ENCODE data around the gene NPAT.

NPAT gene

GRCh38 chr11:108222574-108223347 lies at the start of gene NPAT, which contains the start of gene ATM:
NPAT (minus strand) TSS chr11:108222638; CDS start chr11:108222536, 102 bp downstream.
ATM (plus strand) TSS chr11:108223067; CDS start chr11:108227625, 4,558 bp downstream.
- peak; percentile 99 for DNase-seq (ENCODE audit: low spot score)

DNA sequence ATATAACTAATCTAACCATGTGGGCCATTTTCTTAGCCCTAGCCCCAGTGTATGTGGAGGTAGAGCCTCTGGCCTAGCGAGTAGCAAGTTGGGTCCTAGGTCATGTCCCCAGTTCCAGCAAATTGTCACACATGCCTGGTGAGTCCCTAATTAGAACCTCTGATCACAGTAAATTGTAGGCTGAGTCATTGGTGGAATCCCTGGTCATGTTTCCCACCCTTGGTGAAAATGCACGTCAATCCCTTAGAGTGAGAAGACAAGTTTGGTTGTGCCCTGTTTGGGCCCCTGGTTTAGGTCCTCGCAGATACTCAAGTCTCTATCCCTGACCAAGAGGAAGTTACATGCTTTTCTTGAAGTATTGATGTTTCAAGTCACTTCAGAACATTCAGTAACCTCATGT lies 47.1 kb upstream of the NPAT start:
- DNase-seq (ENCODE audit: low spot score): no peak

DNA sequence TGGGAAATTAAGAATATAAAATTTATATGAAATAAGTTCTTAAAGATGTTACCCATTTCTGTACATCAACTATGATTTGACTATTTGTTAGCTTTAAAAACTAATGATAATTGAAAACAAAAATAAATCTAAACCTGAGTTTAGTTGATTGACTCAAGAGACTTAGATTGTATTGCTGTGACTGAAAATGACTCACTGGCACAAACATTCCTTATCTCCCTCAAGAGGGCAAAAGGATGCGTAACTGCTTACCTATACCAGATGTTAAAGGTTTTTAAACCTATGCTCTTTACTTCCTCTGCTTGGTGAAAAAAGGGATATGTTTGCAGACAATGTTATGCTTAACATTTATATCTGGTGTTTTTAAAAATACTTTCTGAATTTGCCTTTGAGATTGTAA lies 30.7 kb upstream of the NPAT start:
- DNase-seq (ENCODE audit: low spot score): peak; percentile 7

DNA sequence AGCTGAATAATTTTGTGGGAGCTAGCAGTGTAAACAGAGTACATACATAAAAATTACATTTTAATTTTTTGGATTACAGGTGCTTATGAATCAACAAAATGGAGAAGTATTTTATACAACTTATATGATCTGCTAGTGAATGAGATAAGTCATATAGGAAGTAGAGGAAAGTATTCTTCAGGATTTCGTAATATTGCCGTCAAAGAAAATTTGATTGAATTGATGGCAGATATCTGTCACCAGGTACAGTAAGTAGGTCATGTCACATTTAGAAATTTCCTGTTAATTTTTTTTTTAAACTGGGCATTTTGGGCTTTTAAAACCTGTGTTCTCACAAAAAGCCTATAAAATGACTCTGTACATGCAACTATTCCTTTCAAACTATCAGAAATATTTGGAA lies 24.4 kb upstream of the NPAT start:
- no peak for DNase-seq (ENCODE audit: low spot score)

GRCh38 chr11:108246308-108246707 lies 23.9 kb upstream of the NPAT start:
- DNase-seq (ENCODE audit: low spot score): no peak

DNA sequence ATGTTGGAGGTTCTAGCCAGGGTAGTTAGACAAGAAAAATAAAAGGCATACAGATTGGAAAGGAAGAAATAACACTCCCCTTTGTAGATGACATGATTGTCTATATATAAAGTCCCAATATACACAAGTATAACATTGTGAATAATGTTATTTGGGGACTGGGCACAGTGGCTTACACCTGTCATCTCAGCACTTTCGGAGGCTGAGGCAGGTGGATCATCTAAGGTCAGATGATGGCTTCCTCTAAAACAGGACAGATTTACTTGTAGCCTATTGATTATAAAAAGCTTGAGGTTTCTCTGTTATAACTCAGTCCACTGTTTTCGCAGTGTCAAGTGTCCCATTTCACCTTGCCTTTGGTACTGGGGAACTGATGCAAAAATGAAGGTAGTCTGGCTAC lies 20.0 kb upstream of the NPAT start:
- no peak for DNase-seq (ENCODE audit: low spot score)

DNA sequence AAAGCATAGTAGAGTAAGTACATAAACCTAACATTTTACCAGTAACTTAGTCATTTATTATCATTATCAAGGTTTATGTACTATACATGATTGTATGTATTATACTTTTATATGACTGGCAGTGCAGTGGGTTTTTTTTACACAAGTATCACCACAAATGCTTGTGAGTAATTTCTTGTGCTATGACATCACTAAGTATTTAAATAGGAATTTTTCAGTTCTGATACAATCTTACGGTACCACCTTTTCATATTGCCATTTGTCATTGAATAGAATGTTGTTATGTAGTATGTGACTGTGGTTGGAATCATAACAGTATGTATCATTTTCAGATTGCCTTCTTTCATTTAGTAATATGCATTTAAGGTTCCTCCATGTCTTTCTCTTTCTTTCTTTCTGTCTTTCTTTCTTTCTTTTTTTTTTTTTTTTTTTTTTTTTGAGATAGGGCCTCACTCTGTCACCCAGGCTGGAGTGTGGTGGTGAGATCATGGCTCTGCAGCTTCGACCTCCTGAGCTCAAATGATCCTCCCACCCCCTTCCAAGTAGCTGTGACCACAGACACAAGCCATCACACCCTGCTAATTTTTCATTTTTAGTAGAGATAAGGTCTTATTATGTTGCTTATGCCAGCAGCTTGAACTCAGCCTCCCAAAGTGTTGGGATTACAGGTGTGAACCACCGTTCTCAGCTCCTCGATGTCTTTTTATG lies 19.0 kb upstream of the NPAT start:
- peak; percentile 64 for DNase-seq (ENCODE audit: low spot score)

DNA sequence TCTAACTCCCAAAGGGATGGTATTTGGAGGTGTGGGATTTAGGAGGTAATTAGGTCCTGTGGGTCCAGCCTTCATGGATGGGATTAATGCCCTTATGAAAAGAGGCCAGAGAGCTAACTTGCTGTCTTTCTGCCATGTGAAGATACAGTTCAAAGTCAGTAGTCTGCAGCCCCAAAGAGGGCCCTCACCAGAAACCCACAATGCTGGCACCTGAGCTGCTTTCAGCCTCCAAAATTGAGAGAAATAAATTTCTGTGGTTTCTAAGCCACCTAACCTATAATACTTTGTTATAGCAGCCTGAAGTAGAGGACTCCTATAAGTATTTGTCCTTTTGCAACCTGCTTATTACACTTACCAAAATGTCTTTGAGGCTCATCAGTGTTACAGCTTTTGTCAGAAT lies 16.6 kb upstream of the NPAT start:
- DNase-seq (ENCODE audit: low spot score): no peak

DNA sequence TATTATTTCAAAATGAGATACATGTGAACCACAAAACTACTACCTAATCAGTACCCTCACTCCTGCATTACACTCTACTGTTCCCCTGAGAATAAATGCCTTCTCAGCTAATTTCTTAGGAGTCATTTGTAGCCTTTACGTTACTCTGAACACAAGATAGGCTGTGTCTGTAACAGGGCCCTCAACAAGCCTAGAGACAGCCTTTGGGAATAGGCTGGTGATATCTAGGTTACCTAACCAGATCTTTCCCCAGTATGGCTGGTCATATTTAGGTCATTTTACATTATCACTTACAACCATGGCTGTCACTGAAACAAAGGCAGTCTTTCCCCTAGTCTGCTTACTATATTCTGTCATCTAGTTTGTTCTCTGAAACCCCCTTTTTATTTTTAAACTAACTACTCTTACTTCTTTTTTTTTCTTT lies 14.6 kb upstream of the NPAT start:
- DNase-seq (ENCODE audit: low spot score): no peak

DNA sequence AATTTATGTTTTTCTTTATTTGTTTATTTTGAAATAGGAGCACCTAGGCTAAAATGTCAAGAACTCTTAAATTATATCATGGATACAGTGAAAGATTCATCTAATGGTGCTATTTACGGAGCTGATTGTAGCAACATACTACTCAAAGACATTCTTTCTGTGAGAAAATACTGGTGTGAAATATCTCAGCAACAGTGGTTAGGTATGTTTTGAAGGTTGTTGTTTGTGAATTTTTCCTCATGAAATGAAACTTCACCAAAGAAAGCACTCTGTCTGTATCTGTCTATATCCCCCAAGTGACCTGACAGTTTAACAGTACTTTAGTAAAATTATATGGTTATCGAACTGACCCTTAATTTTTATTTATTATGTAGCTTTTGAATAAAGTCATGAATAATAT lies 13.2 kb upstream of the NPAT start:
- DNase-seq (ENCODE audit: low spot score): no peak

- no peak for DNase-seq (ENCODE audit: low spot score)
Measured at GRCh38 chr11:108235192-108235591, 12.8 kb upstream of the NPAT start.

- DNase-seq (ENCODE audit: low spot score): no peak
Measured at GRCh38 chr11:108233277-108233945, 11.0 kb upstream of the NPAT start.

DNA sequence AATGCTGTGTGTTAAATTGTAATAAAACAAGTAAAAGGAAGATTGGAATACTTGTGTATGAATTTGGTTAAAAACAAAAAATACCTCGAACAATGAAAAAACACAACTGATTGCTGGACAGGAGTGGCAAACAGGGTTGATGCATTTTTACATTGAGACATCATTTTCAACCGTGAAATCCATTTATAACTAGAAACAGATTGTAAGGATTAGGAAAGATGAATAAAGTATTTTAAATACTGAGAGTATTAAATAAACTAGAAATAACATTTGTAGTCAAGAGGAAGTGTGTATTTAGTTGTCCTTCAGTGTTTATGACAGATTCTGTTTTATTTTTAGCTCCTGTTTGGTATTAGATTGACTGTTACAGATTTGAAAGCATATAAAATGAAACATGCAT lies 5.8 kb upstream of the NPAT start:
- DNase-seq (ENCODE audit: low spot score): no peak

DNA sequence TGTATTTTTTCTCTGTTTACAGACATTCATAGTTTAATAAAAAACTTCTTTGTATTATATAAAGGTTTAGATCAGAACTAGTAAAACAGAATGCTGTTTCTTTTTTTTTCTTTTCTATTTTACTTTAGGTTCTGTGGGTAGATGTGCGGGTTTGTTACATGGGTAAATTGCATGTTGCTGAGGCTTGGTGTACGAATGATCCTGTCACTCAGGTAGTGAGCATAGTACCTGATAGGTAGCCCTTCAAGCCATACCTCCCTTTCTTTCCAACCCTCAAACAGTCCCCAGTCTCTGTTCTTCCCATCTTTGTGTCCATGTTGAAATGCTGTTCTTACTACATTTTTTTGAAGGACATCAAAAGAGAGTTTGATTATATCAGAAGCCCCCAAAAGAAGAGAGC lies 3.6 kb upstream of the NPAT start:
- DNase-seq (ENCODE audit: low spot score): no peak

DNA sequence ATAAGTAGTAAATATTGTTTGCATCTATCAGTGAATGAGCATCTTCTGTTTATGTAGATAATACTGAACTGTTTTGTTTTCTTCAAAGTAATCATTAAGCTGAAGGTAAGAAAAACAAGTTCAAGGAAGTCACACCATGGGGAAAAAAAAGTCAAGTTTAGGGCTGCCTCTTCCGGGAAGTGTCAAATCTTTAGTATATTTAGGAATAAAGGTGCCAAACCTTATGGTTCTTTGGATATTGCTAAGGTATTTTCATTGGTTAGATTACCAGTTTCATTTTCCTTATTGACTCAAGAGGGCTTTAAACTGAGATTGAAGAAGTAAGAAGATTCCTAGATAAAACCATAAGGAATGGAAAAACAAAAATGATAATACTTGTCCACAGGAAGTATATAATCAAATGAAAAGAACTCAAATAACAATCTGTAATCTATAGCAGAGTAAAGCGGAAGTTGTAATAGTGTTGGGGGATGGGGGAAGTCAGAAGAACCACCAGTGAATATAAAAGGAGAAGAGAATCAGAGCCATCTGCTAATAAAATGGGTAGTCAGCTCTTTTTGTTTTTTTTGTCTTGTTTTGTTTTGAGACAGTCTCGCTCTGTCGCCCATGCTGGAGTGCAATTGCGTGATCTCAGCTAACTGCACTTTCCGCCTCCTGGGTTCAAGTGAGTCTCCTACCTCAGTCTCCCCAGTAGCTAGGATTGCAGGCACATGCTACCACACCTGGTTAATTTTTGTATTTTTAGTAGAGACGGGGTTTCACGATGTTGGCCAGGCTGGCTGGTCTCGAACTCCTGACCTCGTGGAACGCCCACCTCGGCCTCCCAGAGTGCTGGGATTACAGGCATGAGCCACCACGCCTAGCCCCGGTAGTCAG lies 2.7 kb upstream of the NPAT start:
- peak; percentile 57 for DNase-seq (ENCODE audit: low spot score)

- no peak for DNase-seq (ENCODE audit: low spot score)
Measured at GRCh38 chr11:108224366-108224765, 1.9 kb upstream of the NPAT start.

- DNase-seq (ENCODE audit: low spot score): peak; percentile 61
Measured at GRCh38 chr11:108223348-108224149, 1.1 kb upstream of the NPAT start.

GRCh38 chr11:108221911-108222573 lies 396 bp downstream of the NPAT start:
- DNase-seq (ENCODE audit: low spot score): no peak

- no peak for DNase-seq (ENCODE audit: low spot score)
Measured at GRCh38 chr11:108221371-108221770, 1.1 kb downstream of the NPAT start.

DNA sequence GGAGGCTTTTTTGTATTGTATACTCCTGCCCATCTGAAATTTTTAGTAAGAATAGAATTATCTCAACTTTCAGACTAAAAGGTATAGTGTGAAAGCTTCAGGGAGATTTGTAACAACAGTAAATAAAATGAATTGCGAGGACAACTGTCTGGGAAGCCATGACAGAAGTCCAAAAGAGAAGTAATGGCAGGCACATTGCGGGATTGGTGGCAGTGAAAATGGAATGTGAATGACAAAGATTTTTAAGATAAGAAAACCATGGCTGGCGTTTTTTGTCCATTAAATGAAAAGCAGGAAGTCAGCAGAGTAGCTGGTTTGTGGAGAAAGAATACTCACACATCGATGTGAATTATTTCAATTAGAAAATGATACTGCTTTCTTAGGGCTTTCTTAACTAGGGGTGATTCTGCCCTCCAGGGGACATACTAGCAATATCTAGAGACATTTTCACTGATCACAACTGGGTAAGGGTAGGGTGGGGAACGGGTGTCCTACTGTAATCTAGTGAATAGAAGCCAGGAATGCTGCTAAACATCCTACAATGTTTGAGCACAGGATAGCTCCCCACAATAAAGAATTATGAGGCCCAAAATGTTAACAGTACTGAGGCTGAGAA lies 1.6 kb downstream of the NPAT start:
- DNase-seq (ENCODE audit: low spot score): no peak
